ENCODE measurements around the gene JAZF1. TPM values are rescaled to one million over a fixed set of nuclear protein-coding genes. Genes with fewer than 3 reads are reported as not detected.

JAZF1 gene
- polyA plus RNA-seq, 3 donors, result 12.1 to 18.1 (median 17.2) TPM

- Histone ChIP-seq H2AFZ (ENCODE audit: insufficient read depth, low read depth, low read length, poor library complexity, severe bottlenecking) (no peak overlapping the region), H3K36me3 (replicated peaks in 1 of 2; ENCODE audit: control insufficient read depth in 1 of 2, insufficient read depth in 2 of 2, low read length in 2 of 2) (peaks cover 0 to 2% of the 10 kb centered on the region in 2 donors), H3K79me2 (ENCODE audit: insufficient read depth, low read length) (peaks cover 90% of the 10 kb centered on the region), H3K4me1 (ENCODE audit: control insufficient read depth in 1 of 2, insufficient read depth in 2 of 2, low read length in 2 of 2) (peaks cover 50 to 55% of the 10 kb centered on the region in 2 donors), H3K4me3 (replicated peaks in 1 of 3; ENCODE audit: low read depth in 2 of 3, low read length in 3 of 3) (no peak overlapping the region), H3K4me2 (replicated peaks; ENCODE audit: extremely low read depth, low read length, poor library complexity, severe bottlenecking) (peak overlapping the region; percentile 12), H3K27ac (ENCODE audit: low read depth in 1 of 2, low read length in 2 of 2) (peak overlapping the region in 1 of 2 donors; percentile 47), H3K9ac (ENCODE audit: insufficient read depth, low read length, poor library complexity, severe bottlenecking) (no peak overlapping the region), H3K27me3 (ENCODE audit: control insufficient read depth in 2 of 2, insufficient read depth in 2 of 2, low read length in 2 of 2) (no peaks in the 10 kb centered on the region), H3K9me3 (replicated peaks in 1 of 2; ENCODE audit: control insufficient read depth in 1 of 2, insufficient read depth in 1 of 2, low read length in 2 of 2) (no peaks in the 10 kb centered on the region), H4K20me1 (ENCODE audit: insufficient read depth, low read length) (peaks cover 22% of the 10 kb centered on the region)
- peak; percentile 95 for TF ChIP-seq CTCF (IDR thresholded peaks at IDR 0.05)
- peaks cover 3 to 11% of the 10 kb centered on the region in 2 donors for H3K36me3 Mint-ChIP-seq
- peaks cover 0 to 5% (median 0%) of the 10 kb centered on the region in 3 donors for H3K27me3 Mint-ChIP-seq (ENCODE audit: low read depth in 3 of 3)
- DNase-seq, result peak; percentile 46 to 63 (median 52)
- peak overlapping the region in 1 of 7 donors; percentile 9 for H3K27ac Mint-ChIP-seq
- H3K4me1 Mint-ChIP-seq, result peaks cover 53% of the 10 kb centered on the region
- WGBS (ENCODE audit: insufficient coverage), result 0% methylated on average over 1 of the region's 7 CpGs
- no peak overlapping the region for H3K4me3 Mint-ChIP-seq
- intact Hi-C loops (cut with micrococcal nuclease), result loop anchor here in 1 of 2 donors (2.0 kb wide), 1 partner anchor 15 kb away; no protein-coding TSS in a partner anchor
- peaks cover 0 to 2% (median 0%) of the 10 kb centered on the region in 7 donors for H3K9me3 Mint-ChIP-seq
Observed at GRCh38 chr7:28078036-28078901, 102.3 kb downstream of the JAZF1 start.

- Histone ChIP-seq H3K27ac (ENCODE audit: low read depth in 1 of 2, low read length in 2 of 2) (no peak overlapping the region), H2AFZ (ENCODE audit: insufficient read depth, low read depth, low read length, poor library complexity, severe bottlenecking) (no peak overlapping the region), H3K9me3 (replicated peaks in 1 of 2; ENCODE audit: control insufficient read depth in 1 of 2, insufficient read depth in 1 of 2, low read length in 2 of 2) (no peaks in the 10 kb centered on the region), H3K36me3 (replicated peaks in 1 of 2; ENCODE audit: control insufficient read depth in 1 of 2, insufficient read depth in 2 of 2, low read length in 2 of 2) (peaks cover 0 to 2% of the 10 kb centered on the region in 2 donors), H3K9ac (ENCODE audit: insufficient read depth, low read length, poor library complexity, severe bottlenecking) (no peak overlapping the region), H3K4me3 (replicated peaks in 1 of 3; ENCODE audit: low read depth in 2 of 3, low read length in 3 of 3) (no peak overlapping the region), H3K27me3 (ENCODE audit: control insufficient read depth in 2 of 2, insufficient read depth in 2 of 2, low read length in 2 of 2) (no peaks in the 10 kb centered on the region), H3K79me2 (ENCODE audit: insufficient read depth, low read length) (peaks cover 88% of the 10 kb centered on the region), H3K4me1 (ENCODE audit: control insufficient read depth in 1 of 2, insufficient read depth in 2 of 2, low read length in 2 of 2) (peaks cover 44 to 48% of the 10 kb centered on the region in 2 donors), H4K20me1 (ENCODE audit: insufficient read depth, low read length) (peaks cover 28% of the 10 kb centered on the region), H3K4me2 (replicated peaks; ENCODE audit: extremely low read depth, low read length, poor library complexity, severe bottlenecking) (peak overlapping the region; percentile 12)
- Mint-ChIP-seq H3K4me3 (no peak overlapping the region), H3K27me3 (ENCODE audit: low read depth in 3 of 3) (peaks cover 0 to 1% (median 0%) of the 10 kb centered on the region in 3 donors), H3K4me1 (peaks cover 47% of the 10 kb centered on the region), H3K27ac (no peak overlapping the region), H3K36me3 (peaks cover 8 to 16% of the 10 kb centered on the region in 2 donors), H3K9me3 (peaks cover 0 to 2% (median 0%) of the 10 kb centered on the region in 7 donors)
- DNase-seq, result peak in 1 of 3 donors; percentile 32
- no CpG with 5 or more reads among the region's 2 CpGs for WGBS (ENCODE audit: insufficient coverage)
- no peak for TF ChIP-seq CTCF (IDR thresholded peaks at IDR 0.05)
- intact Hi-C loops (cut with micrococcal nuclease), result loop anchor here in 1 of 2 donors (2.0 kb wide), 1 partner anchor 15 kb away; no protein-coding TSS in a partner anchor
Observed at GRCh38 chr7:28077616-28078015, 103.0 kb downstream of the JAZF1 start.
